HG03521 (cell line): ENCODE measurements around the gene KCNJ4.
A peak's percentile ranks its signal among the peaks of the same experiment; 100 is the strongest.
"Not testable (repeated sequence)": the region's sequence is repeated elsewhere in the genome, so short reads cannot be mapped to it uniquely, and the experiment has no call there.

Experiments used
- ATAC-seq: cut with Tn5 transposase; IDR thresholded peaks from one replicate; pipeline ENCODE4 v1.9.1; 2021; ENCODE audit warnings: mild to moderate bottlenecking, moderate library complexity; ENCODE audit not compliant: unreplicated experiment

KCNJ4 gene

GRCh38 chr22:38414009-38414395, 41.0 kb downstream of the KCNJ4 start:
- ATAC-seq: no peak

- no peak for ATAC-seq
Measured at GRCh38 chr22:38413085-38414008, 41.7 kb downstream of the KCNJ4 start.

GRCh38 chr22:38412435-38413084, 42.4 kb downstream of the KCNJ4 start:
- no peak for ATAC-seq

- ATAC-seq: no peak
Measured at GRCh38 chr22:38411016-38411415, 44.0 kb downstream of the KCNJ4 start.

GRCh38 chr22:38409916-38410315, 45.1 kb downstream of the KCNJ4 start:
- not testable (repeated sequence) for ATAC-seq

- no peak for ATAC-seq
Measured at GRCh38 chr22:38406617-38407016, 48.4 kb downstream of the KCNJ4 start.

GRCh38 chr22:38404419-38404818, 50.6 kb downstream of the KCNJ4 start:
- ATAC-seq: no peak

GRCh38 chr22:38403812-38404211, 51.2 kb downstream of the KCNJ4 start:
- ATAC-seq: no peak

GRCh38 chr22:38402204-38402603, 52.8 kb downstream of the KCNJ4 start:
- ATAC-seq: no peak

GRCh38 chr22:38401336-38402084, 53.5 kb downstream of the KCNJ4 start:
- no peak for ATAC-seq

- not testable (repeated sequence) for ATAC-seq
Measured at GRCh38 chr22:38400256-38400655, 54.7 kb downstream of the KCNJ4 start.

GRCh38 chr22:38398609-38399461, 56.2 kb downstream of the KCNJ4 start:
- peak; percentile 47 for ATAC-seq

- ATAC-seq: peak; percentile 34
Measured at GRCh38 chr22:38398181-38398608, 56.8 kb downstream of the KCNJ4 start.

GRCh38 chr22:38397189-38398085, 57.6 kb downstream of the KCNJ4 start:
- ATAC-seq: no peak

- not testable (repeated sequence) for ATAC-seq
Measured at GRCh38 chr22:38396440-38397069, 58.4 kb downstream of the KCNJ4 start.

GRCh38 chr22:38395944-38396343, 59.1 kb downstream of the KCNJ4 start:
- ATAC-seq: not testable (repeated sequence)

- ATAC-seq: not testable (repeated sequence)
Measured at GRCh38 chr22:38394929-38395624, 59.9 kb downstream of the KCNJ4 start.

GRCh38 chr22:38389428-38389818, 65.6 kb downstream of the KCNJ4 start:
- not testable (repeated sequence) for ATAC-seq
